HG03064 (cell line): ENCODE measurements around the gene SH3BP5L.
"Not testable (repeated sequence)": the region's sequence is repeated elsewhere in the genome, so short reads cannot be mapped to it uniquely, and the experiment has no call there.

Source experiments
- ATAC-seq: cut with Tn5 transposase; IDR thresholded peaks from one replicate; pipeline ENCODE4 v1.9.1; 2021; ENCODE audit warnings: low read depth; ENCODE audit not compliant: unreplicated experiment

Gene SH3BP5L

GRCh38 chr1:248834343-248834940 is 8.7 kb upstream of the SH3BP5L start:
- no peak for ATAC-seq

GRCh38 chr1:248831842-248832241 is 6.1 kb upstream of the SH3BP5L start:
- no peak for ATAC-seq

GRCh38 chr1:248830718-248831017 is 5.0 kb upstream of the SH3BP5L start:
- not testable (repeated sequence) for ATAC-seq

GRCh38 chr1:248828845-248829244 is 3.1 kb upstream of the SH3BP5L start:
- ATAC-seq, result no peak

- no peak for ATAC-seq
Measured at GRCh38 chr1:248825573-248825908, 174 bp downstream of the SH3BP5L start.

- ATAC-seq, result no peak
Measured at GRCh38 chr1:248825136-248825535, 579 bp downstream of the SH3BP5L start.

- no peak for ATAC-seq
Measured at GRCh38 chr1:248824701-248825100, 1.0 kb downstream of the SH3BP5L start.

GRCh38 chr1:248824301-248824700 is 1.4 kb downstream of the SH3BP5L start:
- no peak for ATAC-seq

- no peak for ATAC-seq
Measured at GRCh38 chr1:248823517-248824001, 2.2 kb downstream of the SH3BP5L start.

GRCh38 chr1:248822148-248823032 is 3.3 kb downstream of the SH3BP5L start:
- no peak for ATAC-seq

- no peak for ATAC-seq
Measured at GRCh38 chr1:248821641-248822040, 4.1 kb downstream of the SH3BP5L start.

- no peak for ATAC-seq
Measured at GRCh38 chr1:248821101-248821500, 4.6 kb downstream of the SH3BP5L start.

- ATAC-seq, result no peak
Measured at GRCh38 chr1:248820041-248820585, 5.6 kb downstream of the SH3BP5L start.

GRCh38 chr1:248818505-248819374 is 7.0 kb downstream of the SH3BP5L start:
- no peak for ATAC-seq

GRCh38 chr1:248817065-248817464 is 8.7 kb downstream of the SH3BP5L start:
- no peak for ATAC-seq

- ATAC-seq, result no peak
Measured at GRCh38 chr1:248816042-248816851, 9.5 kb downstream of the SH3BP5L start.

- ATAC-seq, result no peak
Measured at GRCh38 chr1:248815407-248816034, 10.2 kb downstream of the SH3BP5L start.

- ATAC-seq, result no peak
Measured at GRCh38 chr1:248814351-248814750, 11.4 kb downstream of the SH3BP5L start.

- no peak for ATAC-seq
Measured at GRCh38 chr1:248813546-248813945, 12.2 kb downstream of the SH3BP5L start.
